GM19328 (cell line): ENCODE data around the gene LRIG3.
"Not testable (repeated sequence)": the region's sequence is repeated elsewhere in the genome, so short reads cannot be mapped to it uniquely, and the experiment has no call there.

Source experiments
- ATAC-seq: cut with Tn5 transposase; IDR thresholded peaks from one replicate; pipeline ENCODE4 v1.9.1; 2021; ENCODE audit warnings: mild to moderate bottlenecking, moderate library complexity; ENCODE audit not compliant: unreplicated experiment

The LRIG3 gene, protein sequence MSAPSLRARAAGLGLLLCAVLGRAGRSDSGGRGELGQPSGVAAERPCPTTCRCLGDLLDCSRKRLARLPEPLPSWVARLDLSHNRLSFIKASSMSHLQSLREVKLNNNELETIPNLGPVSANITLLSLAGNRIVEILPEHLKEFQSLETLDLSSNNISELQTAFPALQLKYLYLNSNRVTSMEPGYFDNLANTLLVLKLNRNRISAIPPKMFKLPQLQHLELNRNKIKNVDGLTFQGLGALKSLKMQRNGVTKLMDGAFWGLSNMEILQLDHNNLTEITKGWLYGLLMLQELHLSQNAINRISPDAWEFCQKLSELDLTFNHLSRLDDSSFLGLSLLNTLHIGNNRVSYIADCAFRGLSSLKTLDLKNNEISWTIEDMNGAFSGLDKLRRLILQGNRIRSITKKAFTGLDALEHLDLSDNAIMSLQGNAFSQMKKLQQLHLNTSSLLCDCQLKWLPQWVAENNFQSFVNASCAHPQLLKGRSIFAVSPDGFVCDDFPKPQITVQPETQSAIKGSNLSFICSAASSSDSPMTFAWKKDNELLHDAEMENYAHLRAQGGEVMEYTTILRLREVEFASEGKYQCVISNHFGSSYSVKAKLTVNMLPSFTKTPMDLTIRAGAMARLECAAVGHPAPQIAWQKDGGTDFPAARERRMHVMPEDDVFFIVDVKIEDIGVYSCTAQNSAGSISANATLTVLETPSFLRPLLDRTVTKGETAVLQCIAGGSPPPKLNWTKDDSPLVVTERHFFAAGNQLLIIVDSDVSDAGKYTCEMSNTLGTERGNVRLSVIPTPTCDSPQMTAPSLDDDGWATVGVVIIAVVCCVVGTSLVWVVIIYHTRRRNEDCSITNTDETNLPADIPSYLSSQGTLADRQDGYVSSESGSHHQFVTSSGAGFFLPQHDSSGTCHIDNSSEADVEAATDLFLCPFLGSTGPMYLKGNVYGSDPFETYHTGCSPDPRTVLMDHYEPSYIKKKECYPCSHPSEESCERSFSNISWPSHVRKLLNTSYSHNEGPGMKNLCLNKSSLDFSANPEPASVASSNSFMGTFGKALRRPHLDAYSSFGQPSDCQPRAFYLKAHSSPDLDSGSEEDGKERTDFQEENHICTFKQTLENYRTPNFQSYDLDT

DNA sequence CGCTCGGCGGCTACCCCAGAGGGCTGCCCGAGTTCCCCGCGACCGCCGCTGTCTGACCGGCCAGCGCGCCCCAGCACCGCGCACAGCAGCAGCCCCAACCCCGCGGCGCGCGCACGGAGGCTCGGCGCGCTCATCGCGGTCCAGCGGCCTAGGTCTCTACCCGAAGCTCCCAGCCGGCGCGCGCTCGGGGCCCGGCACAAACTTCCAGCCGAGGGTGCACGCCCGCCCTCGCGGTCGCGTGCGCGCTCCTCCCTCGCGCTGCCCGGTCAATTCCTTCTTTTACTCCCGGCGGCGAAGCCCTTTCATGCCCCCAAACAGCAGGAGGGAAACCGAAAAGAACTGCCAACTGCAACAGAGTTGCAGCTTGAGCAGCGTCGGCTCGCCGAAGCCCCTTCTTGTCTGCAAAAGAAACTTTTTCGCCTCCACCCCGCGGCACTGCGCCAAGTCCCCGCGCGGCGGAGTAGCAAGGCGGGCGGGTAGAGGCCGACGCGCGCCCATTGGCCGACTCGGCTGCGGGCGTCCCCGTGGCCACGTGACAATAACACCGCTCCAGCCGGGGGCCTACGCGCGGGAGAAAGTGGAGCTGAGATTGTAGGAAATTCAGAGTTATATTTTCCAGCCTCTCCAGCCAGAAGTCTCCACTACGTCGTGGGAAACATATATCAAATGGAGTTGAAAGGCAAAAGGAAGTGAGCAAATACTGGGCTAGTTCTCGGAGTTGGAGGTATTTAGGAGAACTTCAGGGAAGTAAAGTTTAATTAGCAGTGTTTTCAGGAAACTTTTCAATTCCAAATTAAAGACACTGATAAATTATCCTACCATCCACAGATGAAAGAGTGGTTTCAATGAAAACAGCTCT is at the start of gene LRIG3:
LRIG3 (minus strand) TSS at position 403 of the 859 bp plus-strand sequence; CDS start at position 134, 269 bp downstream.
- peak; percentile 90 for ATAC-seq

GRCh38 chr12:58969237-58969636 is 48.9 kb upstream of the LRIG3 start:
- no peak for ATAC-seq

DNA sequence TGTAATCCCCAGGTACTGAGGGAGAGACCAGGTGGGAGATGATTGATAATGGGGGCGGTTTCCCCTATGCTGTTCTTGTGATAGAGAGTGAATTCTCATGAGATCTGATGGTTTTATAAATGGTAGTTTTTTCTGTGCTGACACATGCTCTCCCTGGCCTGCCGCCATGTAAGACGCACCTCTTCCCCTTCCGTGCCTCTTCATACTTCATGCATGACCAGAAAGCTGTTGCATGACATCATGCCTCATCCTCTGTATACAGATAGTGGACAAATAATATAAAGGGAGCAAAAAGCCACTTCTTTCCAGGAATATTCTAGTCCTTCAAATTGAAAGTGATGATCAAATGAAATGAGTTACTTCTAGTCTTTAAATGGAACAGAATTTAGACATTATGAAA is 47.3 kb upstream of the LRIG3 start:
- ATAC-seq = no peak

DNA sequence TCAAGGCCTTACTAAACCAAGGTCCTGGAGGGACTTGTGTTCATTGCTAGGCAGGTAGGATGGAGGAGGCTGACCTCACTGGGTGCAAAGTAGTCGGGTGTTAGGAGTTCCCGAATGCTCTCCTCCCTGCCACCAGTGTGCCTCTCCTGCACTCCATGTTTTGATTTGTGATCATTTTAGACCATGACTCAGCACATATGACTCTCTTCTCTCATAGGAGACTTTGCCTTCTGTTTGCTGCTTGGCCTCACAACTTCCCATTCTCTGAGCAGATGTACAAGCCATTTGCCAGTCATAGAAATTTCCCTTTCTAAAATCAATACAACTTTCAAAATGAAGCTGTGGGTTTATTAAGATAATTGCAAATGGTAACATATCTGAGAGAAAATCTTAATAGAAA is 46.6 kb upstream of the LRIG3 start:
- no peak for ATAC-seq

- ATAC-seq = no peak
These were observed 45.3 kb upstream of the LRIG3 start for GRCh38 chr12:58965568-58965967.

GRCh38 chr12:58963844-58964243 is 43.5 kb upstream of the LRIG3 start:
- no peak for ATAC-seq

DNA sequence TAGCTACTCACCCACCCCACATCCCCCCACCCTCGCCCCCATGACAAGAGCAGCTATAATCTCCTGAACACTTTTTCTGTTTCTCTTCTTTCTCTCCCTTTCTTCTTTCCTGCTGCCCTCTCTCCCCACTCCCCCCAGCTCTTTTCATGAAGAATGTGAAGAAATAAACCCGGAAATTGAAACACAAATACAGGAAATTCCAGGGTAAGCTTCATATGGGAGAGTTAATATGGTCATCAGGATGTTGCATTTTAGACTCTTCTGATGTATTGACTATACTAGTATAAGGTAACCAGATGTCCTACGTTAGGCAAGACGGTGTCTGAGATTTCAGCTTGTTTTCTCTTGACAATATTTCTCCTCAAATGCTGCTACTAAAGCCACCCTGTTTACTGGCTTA is 41.6 kb upstream of the LRIG3 start:
- ATAC-seq = no peak

GRCh38 chr12:58961166-58961565 is 40.9 kb upstream of the LRIG3 start:
- ATAC-seq = no peak

DNA sequence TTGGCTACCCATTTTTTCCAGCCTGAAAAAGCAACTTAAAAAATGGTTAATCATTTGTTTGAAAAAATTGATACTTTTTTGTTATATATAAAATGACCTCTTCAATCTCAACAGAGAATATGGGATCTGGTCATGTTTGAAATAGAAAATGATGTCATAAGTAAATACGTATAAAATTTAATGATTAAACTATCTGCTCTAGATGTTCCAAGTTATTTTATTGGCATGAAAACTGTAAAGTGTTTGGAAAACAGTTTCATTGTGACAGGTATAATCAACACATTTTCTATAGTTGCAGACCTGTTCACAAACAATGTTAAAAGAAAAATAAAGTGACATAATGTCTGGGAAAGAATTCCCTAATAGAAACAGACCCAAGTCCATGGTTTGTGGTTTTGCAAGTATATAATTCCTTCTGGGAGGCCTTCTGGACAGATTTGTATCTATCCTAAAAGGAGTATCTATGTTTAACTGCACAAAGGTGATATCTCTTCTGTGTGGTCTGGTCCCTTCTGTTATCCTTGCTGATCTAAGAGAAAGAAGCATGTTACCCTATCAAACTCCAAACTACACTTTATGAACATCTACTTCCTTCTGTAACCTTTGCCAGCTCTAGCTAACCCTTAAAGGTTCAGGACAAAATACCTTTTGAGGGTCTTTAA is 39.5 kb upstream of the LRIG3 start:
- ATAC-seq = no peak

- ATAC-seq = no peak
These were observed 37.0 kb upstream of the LRIG3 start for GRCh38 chr12:58957298-58957697.

GRCh38 chr12:58955849-58956248 is 35.5 kb upstream of the LRIG3 start:
- no peak for ATAC-seq

DNA sequence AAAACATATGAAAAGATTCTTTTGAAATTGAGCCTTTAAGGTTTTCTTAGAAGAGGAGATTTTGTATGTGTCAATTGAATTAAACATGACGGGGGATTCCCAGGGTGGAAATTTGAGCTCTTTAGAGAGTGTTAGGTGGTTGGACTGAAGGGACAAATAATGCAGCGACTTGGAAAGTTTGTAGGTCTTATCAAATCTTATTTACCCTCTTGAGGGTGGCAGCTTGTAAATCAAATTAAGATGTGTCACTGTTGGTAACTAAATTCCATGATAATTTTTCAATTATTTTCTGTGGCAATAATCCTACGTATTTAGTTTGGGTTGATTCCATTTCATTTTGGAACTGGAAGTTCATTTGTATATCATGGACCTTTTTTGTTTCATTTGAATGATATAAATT is 33.7 kb upstream of the LRIG3 start:
- ATAC-seq = no peak

GRCh38 chr12:58950739-58951100 is 30.4 kb upstream of the LRIG3 start:
- ATAC-seq = no peak

GRCh38 chr12:58949954-58950738 is 29.8 kb upstream of the LRIG3 start:
- ATAC-seq = not testable (repeated sequence)

DNA sequence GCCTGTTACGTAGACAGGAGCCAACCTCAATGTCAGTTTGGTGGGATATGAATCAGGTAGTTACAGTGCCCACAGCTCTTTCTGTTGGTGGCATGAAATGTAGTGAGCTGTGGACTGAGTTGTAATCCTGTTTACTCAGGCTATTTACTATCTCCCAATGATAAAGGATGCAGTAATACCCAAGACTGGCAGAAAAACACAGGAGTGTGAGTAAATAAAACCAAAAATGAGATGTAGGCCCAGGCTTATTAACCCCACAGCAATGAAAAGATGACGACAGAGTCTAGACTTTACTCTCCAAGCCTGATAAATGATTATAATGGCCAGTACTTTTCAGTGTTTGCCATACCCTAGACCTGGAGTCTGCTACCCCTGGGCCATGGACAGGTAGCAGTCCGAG is 22.8 kb upstream of the LRIG3 start:
- ATAC-seq = no peak

GRCh38 chr12:58942345-58942744 is 22.0 kb upstream of the LRIG3 start:
- ATAC-seq = no peak

DNA sequence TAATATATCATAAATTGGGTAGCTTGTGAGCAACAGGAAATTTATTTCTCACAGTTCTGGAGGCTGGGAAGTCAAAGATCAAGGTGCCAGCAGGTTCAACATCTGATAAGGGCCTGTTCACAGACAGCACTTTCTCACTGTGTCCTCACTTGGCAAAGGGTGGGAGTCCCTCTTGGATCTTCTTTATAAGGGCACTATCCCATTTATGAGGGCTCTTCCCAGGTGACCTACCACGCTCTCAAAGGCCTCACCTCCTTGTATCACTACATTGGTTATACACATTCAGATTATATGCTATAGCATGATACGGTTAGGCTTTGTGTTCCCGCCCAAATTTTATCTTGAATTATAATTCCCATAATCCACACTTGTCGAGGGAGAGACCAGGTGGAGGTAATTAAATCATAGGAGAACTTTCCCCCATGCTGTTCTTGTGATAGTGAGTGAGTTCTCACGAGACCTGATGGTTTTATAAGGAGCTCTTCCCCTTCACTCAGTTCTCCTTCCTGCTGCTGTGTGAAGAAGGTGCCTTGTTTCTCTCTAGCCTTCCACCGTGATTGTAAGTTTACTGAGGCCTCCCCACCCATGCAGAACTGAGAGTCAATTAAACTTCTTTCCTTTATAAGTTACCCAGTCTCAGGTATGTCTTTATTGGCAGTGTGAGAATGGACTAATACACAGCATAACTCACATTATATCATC is 19.2 kb upstream of the LRIG3 start:
- ATAC-seq = no peak

DNA sequence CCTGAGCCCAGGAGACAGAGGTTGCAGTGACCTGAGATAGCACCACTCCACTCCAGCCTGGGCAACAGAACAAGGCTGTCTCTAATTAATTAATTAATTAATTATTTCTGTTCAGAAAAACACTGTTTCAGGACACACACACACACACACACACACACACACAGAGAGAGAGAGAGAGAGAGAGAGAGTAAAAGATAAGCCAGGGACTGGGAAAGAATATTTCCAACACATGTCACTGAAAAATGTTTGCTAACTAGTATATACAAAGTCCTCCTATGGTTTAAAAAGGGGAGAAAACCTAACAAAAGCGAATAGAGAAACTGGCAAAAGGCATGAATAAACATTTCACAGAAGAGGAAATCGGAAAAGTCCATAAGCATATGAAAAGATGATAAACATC is 18.1 kb upstream of the LRIG3 start:
- ATAC-seq = no peak

DNA sequence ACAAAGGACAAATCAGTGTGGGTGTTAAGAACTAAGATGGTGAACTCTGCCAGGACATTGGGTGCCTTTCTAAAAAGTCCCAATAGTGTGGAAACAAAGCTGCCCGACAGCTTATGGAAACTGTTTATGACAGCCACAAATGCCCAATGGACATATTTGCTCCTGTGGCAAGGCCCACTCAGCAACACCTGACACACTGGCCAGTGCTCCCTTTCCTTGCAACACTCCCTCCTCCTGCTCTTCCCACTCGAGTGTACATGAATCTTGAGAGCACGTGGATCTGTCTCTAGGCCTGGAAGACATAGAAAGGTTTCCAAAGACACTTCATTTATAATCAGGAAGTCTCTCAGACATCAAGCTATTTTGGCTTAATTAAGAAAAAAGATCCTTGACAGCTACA is 14.2 kb upstream of the LRIG3 start:
- ATAC-seq = no peak
